GM10847 (cell line): Measurements from ENCODE around the gene AFAP1.

Source experiments
- POLR2A ChIP-seq: IDR thresholded peaks from 2 replicates; pipeline ENCODE4 v1.6.1; 2011; ENCODE audit not compliant: insufficient read length; ENCODE audit errors: extremely low read depth

AFAP1 gene

DNA sequence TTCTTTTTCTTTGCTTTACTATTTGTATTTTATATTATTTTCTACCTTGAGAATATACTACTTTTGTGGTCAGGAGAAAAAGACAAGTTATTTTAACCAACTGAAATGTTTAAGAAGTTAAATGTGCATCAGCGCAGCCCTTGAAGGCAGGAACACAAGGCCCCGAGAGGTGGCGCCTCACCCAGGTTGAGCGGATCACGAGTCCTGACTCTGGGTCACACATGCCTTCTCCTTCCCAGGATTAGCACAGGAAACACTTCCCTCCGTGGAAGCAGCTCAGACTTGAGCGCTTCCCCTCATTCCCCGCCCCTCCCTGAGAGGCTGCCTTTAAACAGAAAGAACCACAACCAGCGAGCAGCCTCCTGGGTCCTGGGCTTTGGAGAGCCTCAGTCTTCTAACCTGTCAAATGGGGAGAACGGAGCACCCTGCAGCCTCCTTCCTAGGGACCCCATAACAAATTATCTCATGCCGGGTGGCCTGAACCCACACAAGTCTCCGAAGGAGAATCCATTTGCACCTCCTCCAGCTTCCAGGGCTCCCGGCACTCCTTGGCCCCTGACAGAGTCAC, 217.6 kb downstream of the AFAP1 start:
- TF ChIP-seq POLR2A = no peak

GRCh38 chr4:7719354-7720174, 220.1 kb downstream of the AFAP1 start:
- no peak for TF ChIP-seq POLR2A

DNA sequence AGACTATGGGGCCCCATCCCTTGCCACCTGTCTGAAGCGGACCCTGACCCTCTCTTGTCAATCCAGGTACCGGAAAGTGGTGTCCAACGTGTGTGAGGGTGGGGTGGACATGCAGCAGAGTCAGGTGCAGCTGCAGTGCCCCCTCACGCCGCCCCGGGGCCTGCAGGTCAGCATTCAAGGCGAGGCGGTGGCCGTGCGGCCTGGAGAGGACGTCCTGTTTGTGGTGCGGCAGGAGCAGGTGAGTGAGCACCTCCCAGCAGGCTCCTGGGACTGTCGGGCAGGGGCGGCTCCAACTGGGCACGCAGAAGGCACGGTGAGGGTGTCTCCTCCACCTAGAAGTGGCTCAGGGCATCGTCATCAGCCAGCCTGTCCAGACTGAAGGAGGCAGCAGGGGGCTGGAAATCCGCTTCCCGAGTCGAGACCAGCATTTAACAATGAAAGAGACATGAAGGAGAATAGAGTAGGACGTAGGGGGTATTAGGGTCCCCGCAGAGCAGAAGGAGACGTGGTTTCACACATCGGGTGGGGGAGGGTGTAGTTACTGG, 221.6 kb downstream of the AFAP1 start:
- no peak for TF ChIP-seq POLR2A

DNA sequence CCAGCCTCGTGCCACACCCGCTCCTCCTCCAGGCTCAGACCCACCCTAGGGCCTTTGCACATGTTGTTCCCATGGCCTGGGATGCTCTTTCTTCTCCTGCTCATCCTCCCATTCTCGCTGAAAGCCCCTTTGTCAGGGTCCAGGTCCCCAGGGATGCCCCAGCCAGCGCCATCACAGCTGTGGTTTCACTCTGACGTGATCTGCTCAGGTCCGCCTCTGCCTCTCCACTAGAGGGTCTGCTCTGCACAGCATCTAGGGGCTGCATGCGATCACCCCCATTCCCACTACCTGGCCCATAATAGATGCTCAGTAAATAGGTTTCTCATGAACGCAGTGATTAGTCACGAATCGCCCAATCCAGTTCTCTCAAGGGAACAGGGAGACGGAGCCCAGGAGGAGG, 222.5 kb downstream of the AFAP1 start:
- TF ChIP-seq POLR2A = no peak

DNA sequence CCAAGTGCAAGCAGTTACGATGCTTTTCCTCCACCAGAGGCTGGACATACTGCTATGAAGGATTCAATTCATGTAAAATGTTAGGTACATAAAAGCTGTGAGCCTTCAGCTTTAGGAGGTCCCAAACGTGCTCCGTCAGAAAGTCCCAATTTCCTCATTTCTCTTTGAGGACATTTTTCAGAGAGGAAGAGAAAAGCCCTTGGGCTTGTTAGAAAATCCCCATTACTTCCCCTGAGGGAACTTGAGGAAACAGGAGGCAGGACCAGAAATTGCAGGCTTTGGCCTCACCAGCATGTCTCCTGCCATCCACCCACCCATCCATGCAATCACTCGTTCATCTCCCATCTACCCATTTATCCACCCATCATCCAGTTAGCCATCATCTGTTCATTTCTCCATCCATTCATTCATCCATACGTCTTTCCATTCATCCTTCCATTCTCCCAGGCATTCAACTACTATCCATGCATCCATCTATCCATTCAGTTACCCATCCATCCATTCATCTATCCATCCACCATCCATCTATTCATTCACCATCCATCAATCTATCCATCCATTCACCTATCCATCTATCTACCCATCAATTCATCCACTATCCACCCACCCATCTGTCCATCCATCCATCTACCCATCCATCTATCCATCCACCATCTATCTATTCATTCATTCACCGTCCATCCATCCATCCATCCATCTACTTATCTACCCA, 223.5 kb downstream of the AFAP1 start:
- TF ChIP-seq POLR2A = no peak

DNA sequence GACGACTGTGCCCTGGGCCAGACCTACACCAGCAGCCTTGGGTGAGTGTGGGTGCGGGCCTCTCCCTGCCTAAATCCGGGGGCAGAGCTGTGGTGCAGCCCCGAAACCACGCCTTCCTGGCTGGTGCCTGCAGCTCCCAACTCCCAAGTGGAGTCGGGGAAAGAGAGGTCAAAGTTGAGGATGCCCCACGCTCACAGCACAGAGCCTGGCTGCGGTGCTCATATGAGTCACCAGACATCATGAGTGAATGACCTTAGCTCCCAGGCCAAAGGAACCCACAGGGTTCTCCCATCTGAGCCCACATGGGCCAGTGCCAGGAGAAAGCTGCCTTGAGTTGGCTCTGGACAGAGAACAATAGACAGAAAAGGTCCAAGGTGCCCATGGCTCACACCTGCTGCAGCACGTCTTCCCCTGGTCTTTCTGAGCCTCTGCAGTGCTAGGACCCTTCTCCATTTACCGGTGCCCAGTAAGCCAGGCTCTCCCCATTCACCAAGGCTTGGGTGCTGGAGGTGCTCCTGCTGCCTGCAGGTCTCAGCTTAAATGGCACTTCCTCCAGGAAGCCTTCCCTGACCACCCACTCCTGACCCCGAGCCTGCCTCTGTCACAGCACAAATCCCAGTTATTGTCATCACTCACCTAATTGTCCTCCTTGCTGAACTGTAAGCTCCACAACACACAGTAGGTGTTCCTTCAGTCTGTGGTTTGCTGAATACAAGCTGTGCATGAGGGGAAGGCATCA, 224.2 kb downstream of the AFAP1 start:
- no peak for TF ChIP-seq POLR2A

GRCh38 chr4:7714738-7715137, 224.9 kb downstream of the AFAP1 start:
- TF ChIP-seq POLR2A = no peak

DNA sequence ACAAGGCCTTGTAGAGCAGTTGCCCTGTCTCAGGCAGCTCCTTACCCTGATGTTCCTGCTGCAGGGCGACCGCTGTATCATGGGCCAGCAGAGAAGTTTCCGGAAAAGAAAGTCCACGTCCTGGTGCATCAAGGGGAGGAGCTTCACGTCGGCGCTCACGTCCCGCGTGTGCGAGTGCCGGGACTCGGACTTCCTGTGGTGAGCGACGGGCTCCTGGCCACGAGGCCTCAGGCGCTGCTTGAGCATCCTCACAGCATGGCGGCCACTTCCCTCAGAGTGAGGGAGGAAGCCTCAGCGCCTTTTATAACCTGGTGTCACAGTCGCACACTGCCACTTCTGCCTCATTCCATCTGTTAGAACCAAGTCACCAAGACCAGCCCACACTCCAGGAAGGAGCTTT, 225.5 kb downstream of the AFAP1 start:
- TF ChIP-seq POLR2A = no peak

DNA sequence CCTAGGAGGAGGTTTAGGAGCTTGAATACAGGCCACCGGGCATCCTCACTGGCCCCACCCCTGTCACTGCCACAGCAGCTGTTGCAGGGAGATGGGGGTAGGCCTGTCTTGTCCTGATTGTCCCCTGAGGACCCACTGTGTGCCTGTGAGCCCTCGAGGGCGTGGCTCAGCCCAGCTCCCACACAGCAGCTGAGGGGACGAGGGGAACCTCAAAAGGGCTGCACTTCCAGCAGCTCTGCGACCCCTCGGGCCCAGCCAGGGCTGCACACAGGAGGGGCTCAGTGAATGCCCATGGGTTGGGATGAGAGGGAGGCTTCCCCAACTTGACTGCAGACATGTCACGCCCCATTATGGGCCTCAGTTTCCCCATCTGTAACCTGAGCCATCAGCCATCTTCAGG, 225.9 kb downstream of the AFAP1 start:
- no peak for TF ChIP-seq POLR2A

DNA sequence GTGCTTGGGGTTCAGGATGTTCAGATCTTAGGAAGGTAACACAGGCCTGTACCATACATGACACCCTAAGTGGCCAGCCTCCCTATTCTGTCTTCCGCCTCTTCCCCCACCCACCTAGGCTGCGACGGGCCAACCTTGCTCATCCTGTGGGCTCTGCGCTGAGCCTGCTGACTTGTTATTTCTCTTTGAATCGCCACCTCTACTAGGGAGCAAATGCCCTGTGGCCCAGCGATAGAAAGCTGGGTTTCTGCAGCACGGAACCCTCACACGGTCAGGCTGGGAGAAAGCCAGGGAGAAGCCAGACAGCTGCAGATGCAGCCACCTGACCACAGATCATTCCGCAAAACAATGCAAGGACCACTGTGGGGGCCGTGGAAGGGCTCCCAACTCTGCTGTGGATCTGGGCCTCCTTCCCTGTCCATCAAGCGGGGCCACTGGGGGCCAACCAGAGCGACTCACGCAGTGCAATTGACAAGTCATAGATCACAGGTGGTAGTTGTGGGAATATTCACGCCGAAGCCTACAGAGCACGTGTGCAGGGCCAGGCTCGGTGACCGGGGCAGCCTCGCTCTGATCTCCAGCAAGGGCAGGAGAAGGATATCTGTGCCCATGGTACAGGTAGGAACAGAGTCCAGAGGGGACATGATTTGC, 227.5 kb downstream of the AFAP1 start:
- no peak for TF ChIP-seq POLR2A

DNA sequence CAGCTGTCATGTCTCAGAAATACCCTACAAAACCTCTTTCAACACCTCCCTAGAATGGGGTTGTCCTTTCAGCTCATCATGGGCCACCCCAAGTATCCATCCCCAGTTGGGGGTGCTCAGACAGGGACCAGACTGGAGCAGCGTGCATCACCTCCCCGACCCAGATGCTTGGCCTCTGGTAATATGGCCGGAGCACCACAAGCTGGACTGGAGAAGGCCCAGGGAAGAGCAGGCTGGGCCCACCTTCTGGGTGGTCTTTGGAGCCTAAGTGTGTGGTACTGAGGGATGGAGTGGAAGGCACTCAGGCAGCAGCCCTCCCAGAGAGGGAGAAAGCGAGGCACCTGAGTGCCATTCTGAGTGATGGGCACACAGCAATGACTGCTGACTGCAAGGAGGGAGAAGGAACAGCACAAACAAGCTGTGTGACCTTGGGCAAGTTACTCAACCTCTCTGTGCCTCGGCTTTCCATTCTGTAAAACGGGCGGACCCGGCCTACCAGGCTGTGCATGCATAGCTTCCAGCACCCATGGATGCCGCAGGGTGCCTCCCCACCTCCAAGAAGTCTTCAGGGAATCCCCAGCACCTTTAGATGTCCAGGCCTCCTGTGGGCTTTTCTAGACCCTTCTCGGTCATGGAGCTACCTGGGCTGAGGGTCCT, 228.2 kb downstream of the AFAP1 start:
- TF ChIP-seq POLR2A = no peak

DNA sequence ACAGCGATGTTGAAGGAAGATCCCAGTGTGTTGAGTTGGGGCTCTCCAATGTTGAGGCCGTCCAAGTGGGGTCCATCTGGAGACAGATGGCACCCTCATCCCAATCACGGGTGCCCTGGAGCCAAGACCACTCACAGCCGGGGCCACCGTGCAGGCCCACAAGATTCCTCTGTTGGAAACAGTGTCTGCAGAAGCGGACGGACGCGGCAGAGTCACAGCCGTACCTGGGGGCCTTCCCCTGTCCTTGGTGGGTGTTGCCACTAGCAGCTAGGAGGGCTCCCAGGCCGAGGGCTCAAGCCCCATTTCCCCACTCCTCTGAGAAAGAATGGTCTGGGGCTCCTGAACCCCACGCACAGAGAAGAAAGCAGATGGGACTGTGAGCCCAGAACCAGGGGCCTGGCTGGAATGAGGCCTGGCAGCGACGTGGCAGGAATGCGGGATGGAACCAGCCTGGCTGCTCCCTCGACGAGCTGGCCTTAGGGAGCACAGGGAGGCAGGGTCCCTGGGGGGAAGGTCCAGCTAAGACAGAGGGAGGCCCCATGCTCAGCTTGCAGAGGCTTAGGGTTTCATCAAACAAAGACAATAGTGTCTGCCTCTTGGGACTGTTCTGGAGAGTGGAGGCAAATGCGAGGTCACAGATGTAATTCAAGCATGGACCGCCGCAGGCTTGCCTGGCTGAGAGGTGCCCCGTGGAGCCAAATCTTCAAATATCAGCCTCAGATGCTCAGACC, 228.9 kb downstream of the AFAP1 start:
- no peak for TF ChIP-seq POLR2A

- no peak for TF ChIP-seq POLR2A
Observed at GRCh38 chr4:7710126-7710525, 229.5 kb downstream of the AFAP1 start.

DNA sequence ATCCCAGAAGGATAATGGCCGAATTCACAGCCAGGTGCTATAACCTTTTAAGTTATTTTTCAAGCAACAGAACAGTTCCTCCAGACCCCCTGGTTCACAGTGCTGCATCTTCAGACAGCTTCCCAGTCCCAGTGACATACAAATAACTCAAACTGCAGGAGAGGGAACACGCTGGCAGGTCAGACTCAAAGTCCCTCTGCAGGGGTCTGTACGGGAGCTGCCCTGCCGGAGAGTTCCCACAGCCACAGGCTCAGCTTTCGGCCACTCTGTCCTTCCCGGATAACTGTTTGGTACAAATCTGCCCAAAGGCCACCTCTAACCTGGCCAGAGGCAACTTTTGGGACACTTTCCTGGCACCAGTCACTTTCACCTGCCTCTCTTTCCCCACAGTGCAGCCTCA, 230.2 kb downstream of the AFAP1 start:
- no peak for TF ChIP-seq POLR2A
